Measurements from ENCODE around the gene PSTK.
A peak's percentile ranks its signal among the peaks of the same experiment; 100 is the strongest.

Gene PSTK

DNA sequence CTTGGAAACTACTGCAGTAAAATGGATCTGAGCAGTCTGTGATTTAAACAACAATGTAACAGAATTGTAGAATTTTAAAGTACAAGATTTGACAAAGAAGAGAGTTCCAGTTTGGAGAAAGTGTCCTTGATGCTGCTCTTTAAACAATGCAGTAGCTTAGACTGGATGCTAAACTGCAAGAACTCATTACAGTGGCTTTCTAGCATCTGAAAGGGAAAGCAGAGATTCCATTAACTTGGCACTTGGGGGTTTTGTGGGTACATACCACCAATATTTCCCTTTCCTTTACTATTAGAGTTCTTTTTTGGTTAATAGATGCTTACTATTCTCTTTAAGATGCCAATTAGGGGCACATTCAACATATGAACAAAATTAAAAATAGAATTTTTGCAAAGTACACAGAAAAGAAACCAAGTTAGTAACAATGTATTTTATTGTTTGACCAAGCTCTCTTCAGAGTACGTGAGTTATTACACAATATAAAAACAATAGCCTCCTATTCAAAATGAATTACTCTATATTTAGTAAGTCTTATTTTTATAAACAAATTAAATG, 11.9 kb downstream of the PSTK start:
- DNase-seq (ENCODE audit: low read depth), result no peak

DNA sequence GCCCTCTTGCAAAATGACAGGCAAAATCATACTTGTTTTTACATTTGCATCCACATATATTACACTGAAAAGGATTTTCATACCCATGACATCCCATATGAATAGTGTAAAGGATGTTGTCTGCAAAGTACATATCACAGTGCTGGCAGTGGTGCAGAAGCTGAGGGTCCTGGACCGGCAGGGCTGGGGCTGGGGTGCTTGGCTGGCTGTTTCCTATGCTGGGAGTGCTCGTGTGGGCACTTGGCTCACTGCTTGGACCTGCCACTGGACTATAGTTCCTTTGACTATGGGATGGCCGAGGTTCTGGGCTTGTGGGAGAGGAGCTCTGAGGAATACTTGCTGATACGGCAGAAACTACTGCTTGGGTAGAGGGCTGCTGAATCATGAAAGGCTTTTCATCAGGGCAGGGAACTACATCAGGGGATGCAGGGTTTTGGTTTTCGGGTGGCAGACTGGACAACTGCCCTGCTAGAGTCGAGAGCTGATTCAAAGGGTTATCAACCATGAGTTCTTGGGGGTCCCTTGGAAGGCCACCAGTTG, 13.7 kb downstream of the PSTK start:
- DNase-seq (ENCODE audit: low read depth), result no peak

- no peak for DNase-seq (ENCODE audit: low read depth)
Observed at GRCh38 chr10:122995936-122996335, 15.7 kb downstream of the PSTK start.

DNA sequence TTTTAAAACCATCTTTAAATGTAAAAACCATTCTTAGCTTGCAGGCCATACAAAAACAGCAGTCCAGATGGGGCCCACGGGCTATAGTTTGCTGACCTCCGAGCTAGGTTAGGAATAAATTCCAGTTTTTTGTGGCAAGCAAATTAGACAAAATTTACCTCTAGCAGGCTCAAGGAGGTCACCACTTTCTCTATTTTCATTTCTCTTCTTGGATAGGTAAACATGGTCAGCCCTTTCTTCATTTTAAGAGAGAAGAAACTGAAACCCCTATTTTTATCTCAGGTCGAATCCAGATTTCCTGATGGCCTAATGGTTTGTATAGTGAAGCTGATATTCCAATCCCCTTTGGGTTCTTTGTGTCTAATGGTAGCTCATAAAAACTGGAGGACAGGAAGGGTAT, 17.7 kb downstream of the PSTK start:
- DNase-seq (ENCODE audit: low read depth), result no peak

GRCh38 chr10:122998360-122998917, 18.2 kb downstream of the PSTK start:
- no peak for DNase-seq (ENCODE audit: low read depth)

DNA sequence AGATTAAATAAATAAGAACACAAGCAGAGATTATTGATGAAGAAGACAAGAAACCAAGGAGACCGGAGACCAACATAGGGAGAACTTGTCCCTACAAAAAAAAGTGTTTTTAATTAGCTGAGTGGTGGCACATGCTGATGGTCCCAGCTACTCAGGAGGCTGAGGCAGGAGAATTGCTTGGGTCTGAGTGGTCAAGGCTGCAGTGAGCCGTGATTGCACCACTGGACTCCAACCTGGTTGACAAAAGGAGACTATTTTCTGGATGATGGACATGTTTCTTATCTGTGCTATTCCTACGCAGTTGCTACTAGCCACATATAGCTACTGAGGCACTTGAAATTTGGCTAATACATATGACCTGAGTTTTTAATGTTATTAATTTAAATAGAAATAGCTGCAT, 18.7 kb downstream of the PSTK start:
- no peak for DNase-seq (ENCODE audit: low read depth)

- no peak for DNase-seq (ENCODE audit: low read depth)
Observed at GRCh38 chr10:122999347-122999746, 19.1 kb downstream of the PSTK start.

- DNase-seq (ENCODE audit: low read depth), result no peak
Observed at GRCh38 chr10:123000155-123000554, 20.0 kb downstream of the PSTK start.

GRCh38 chr10:123001370-123001769, 21.2 kb downstream of the PSTK start:
- no peak for DNase-seq (ENCODE audit: low read depth)

- no peak for DNase-seq (ENCODE audit: low read depth)
Observed at GRCh38 chr10:123004298-123004697, 24.1 kb downstream of the PSTK start.

GRCh38 chr10:123007558-123008354, 27.6 kb downstream of the PSTK start:
- DNase-seq (ENCODE audit: low read depth), result peak; percentile 8

- peak; percentile 90 for DNase-seq (ENCODE audit: low read depth)
Observed at GRCh38 chr10:123008355-123009104, 28.3 kb downstream of the PSTK start, which contains the start of the genes ACADSB and IKZF5. Gene ACADSB (plus strand): TSS chr10:123009006. CDS start chr10:123009030, 24 bp downstream. Gene IKZF5 (minus strand): TSS chr10:123008795. CDS start chr10:122998625, 10,170 bp downstream.

DNA sequence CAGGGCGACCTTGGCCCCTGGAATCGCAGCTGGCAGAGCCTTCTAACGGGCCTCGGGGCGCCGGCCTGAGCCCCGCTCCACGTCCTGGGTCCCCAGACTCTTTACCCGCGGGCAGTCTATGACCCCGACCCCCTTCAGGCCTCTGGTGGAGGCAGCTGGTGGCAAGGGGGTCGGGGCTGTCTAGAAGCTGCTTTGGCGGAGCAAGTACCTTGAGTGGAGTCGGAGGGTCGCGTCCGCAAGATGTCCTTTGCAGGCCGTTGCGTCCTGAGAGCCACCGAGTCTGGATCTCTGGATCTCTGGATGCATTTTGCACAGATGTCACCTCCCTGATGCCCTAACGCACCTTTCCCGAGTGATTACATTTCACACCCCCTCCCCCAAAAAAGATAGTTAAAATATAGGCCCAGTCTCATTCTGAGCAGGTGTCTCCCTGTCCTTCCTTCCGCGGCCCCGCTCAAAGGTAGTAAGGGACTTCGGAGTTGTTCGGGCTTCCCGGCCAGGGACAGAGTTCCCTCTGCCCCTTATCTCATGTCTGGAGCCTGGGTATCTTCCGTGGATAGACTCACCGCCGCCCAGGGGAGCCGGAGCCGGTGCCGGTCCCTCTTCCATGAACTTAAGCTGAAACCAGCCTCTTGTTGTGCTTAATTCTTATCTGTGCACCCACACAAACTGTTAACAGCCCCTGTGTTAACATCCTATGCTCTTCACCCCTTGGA, 29.1 kb downstream of the PSTK start:
- no peak for DNase-seq (ENCODE audit: low read depth)

GRCh38 chr10:123011987-123012386, 31.8 kb downstream of the PSTK start:
- no peak for DNase-seq (ENCODE audit: low read depth)

GRCh38 chr10:123013456-123014419, 33.5 kb downstream of the PSTK start:
- no peak for DNase-seq (ENCODE audit: low read depth)

DNA sequence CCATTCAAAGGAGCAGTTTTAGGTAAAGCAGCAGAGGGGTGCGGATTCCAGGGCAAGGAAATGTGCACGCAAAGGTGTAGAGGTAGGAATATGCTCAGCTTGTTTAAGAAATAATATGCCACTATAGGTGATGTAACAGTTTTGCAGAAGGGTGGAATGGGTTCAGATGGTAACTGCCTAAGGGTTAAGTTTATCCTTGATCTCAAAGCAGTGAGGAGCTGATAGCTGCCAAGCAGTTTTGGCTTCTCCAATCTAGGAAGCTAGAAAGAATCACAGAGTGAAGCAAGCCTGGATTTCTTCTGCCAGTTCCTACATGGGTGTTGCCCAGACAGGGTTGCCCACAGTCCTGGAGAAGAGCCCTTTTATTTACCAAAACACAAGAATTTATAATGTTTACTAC, 34.6 kb downstream of the PSTK start:
- DNase-seq (ENCODE audit: low read depth), result no peak

DNA sequence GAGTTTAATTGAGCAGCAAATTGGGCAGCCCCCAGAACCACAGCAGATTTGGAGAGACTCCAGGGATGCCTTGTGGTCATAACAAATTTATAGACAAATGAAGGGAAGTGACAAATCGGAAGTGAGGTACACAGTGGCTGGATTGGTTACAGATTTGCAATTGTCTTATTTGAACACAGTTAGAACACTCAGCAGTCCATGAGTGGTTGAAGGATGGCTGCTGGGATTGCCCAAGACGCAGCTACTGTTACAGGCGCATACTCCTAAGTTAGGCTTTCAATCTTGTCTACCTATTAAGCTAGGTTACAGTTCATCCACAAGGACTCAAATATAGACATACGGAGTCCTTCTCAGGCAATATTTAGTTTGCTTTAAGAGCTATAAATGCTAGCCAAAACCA, 36.0 kb downstream of the PSTK start:
- DNase-seq (ENCODE audit: low read depth), result no peak

DNA sequence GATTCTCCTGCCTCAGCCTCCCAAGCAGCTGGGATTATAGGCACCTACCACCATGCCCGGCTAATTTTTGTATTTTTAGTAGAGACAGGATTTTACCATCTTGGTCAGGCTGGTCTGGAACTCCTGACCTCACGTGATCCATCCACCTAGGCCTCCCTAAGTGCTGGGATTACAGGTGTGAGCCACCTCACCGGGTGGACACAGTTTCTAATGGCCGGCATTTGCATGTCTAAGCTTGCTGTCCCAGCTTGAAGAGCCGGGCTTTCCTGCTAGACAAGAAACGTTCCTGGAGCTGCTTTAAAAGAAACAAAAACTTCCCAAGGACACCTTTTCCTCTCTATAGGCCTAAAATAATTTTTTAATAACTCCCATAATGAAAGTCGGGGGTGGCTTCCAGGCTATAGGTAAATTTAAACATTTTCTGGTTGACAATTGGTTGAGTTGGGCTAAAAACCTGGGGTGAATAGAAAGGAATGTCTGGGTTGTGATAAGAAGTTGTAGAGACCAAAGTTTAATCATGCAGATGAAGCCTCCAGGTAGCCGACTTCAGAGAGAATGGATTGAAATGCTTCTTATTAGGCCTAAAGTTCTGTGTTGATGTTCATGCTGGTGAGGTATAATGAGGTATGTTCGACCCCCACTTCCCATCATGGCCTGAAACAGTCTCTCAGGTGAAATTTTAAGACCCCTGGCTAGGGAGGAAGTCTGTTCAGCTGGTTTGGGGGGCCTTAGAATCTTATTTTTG, 37.4 kb downstream of the PSTK start:
- no peak for DNase-seq (ENCODE audit: low read depth)

- DNase-seq (ENCODE audit: low read depth), result no peak
Observed at GRCh38 chr10:123018531-123018930, 38.3 kb downstream of the PSTK start.

DNA sequence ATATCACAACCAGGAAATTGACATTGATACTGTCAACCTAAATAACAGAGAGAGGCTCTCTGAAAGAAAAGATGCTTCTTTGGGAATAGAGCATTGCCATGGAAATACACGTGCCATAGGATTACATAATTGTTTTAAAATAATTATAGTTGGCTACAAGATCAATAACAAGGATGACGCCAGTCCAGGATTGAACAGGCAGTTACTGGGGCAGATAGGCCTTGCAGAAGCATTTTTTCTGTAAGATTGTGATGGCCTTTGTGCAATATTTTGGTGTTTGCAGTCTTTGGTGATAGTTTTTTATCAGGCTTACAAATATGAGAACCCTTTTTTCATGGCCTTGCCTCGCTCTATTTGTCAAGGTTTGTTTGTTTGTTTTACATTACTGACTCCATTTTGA, 39.1 kb downstream of the PSTK start:
- DNase-seq (ENCODE audit: low read depth), result no peak
